Stimulated activated CD4-positive, alpha-beta T cell treated with anti-CD3 and anti-CD28 coated beads, Interleukin-2, amount 100 ng/mL, for 48 hours (primary cell): ENCODE data around the gene FALEC.
"Not testable (repeated sequence)": the region's sequence is repeated elsewhere in the genome, so short reads cannot be mapped to it uniquely, and the experiment has no call there.

Experiments used
- DNase-seq, 2 donors: peaks; one replicate each; pipeline ENCODE4 v3.0.0-alpha.2; 2020

The FALEC gene

GRCh38 chr1:150560576-150561253, 45.2 kb downstream of the FALEC start:
- peak; percentile 85 to 86 for DNase-seq

- DNase-seq = peak; percentile 60 to 63
Measured at GRCh38 chr1:150561254-150561973, 45.9 kb downstream of the FALEC start.

GRCh38 chr1:150561974-150562445, 46.5 kb downstream of the FALEC start:
- peak; percentile 82 for DNase-seq

- peak; percentile 54 to 64 for DNase-seq
Measured at GRCh38 chr1:150562446-150563339, 47.1 kb downstream of the FALEC start.

GRCh38 chr1:150563340-150564038, 47.9 kb downstream of the FALEC start:
- DNase-seq = no peak

GRCh38 chr1:150564051-150564991, 48.8 kb downstream of the FALEC start:
- no peak for DNase-seq

GRCh38 chr1:150565240-150565991, 49.9 kb downstream of the FALEC start:
- not testable (repeated sequence) for DNase-seq

- no peak for DNase-seq
Measured at GRCh38 chr1:150566589-150567340, 51.2 kb downstream of the FALEC start.

- peak in 1 of 2 donors; percentile 40 for DNase-seq
Measured at GRCh38 chr1:150567341-150567716, 51.8 kb downstream of the FALEC start.

GRCh38 chr1:150567717-150568593, 52.4 kb downstream of the FALEC start:
- peak; percentile 41 to 54 for DNase-seq

GRCh38 chr1:150568594-150568966, 53.0 kb downstream of the FALEC start:
- no peak for DNase-seq

GRCh38 chr1:150572918-150573647, 57.5 kb downstream of the FALEC start:
- DNase-seq = no peak

GRCh38 chr1:150573648-150574071, 58.1 kb downstream of the FALEC start:
- DNase-seq = not testable (repeated sequence)

- DNase-seq = no peak
Measured at GRCh38 chr1:150574260-150575071, 58.9 kb downstream of the FALEC start.

GRCh38 chr1:150575072-150575489, 59.5 kb downstream of the FALEC start:
- DNase-seq = no peak

- DNase-seq = no peak
Measured at GRCh38 chr1:150575518-150576366, 60.2 kb downstream of the FALEC start.
